T follicular helper cell (primary cell): ENCODE data around the gene SMPD3.

ENCODE experiments used
- DNase-seq: peaks from one replicate; pipeline ENCODE4 v3.0.0-alpha.2; 2020; ENCODE audit warnings: low read depth

SMPD3 gene

DNA sequence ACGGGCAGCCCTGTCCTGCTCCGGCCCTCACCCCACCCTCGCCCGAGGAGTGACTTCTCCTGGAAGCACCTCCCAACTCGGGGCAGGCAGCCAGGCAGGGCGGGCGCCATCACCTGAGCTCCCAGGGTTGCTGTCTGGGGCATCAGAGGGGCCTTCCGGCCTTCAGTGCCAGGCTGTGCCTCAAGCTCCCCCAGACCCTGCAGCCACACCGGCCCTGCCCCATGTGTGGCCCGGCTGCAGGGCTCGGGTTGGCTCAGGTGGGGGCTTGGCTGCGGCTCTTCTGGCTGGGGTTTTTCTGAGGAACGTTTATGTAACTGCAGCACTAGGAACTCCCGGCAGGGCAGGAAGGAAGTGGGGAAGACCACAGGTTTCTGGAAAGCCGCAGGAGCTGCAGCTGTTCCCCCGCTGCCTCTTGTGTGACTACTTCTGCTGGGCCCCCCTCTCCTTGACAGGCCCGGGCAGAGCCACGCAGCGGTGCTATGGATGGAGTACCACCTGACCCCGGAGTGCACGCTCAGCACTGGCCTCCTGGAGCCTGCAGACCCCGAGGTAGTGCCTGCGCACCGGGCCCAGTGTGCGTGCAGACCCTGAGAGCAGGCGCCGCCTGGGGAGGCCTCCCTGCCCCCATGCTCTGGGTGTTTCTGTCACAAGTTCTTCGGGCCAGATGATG is 91.9 kb downstream of the SMPD3 start:
- DNase-seq: peak; percentile 41

DNA sequence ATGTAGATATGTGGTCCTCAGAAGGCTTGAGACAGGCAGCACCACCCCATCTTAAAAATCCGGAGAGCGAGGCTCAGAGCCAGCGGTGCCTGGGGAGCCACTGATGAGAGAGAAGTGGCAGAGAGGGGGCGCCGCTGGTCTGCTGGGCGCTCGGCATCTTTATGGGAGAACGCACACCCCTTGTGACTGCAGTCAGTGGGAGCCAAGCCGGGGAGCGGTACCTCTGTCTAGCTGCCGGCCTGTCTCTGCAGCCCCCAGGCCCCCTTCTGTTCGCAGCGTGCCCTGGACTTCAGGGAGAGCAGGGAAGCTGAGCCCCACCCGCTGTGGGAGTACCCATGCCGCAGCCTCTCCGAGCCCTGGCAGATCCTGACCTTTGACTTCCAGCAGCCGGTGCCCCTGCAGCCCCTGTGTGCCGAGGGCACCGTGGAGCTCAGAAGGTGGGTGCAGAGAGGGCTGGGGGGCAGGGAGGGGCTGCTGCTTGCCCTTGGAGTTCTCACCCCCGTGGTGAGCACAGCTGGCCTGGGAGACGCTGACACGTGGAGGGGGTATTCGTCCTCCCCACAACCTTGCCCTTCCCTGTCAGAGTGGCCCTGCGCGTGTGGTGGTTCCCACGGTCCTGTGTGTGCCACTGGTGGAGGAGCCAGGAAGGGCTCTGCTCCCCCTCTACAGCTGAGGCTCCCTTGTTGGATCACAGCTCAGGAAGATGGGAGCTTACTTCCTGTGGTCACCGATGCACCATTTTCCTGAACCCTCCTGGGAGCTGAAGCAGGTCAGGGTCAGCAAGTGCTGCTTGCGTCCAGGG is 92.7 kb downstream of the SMPD3 start:
- DNase-seq: no peak

DNA sequence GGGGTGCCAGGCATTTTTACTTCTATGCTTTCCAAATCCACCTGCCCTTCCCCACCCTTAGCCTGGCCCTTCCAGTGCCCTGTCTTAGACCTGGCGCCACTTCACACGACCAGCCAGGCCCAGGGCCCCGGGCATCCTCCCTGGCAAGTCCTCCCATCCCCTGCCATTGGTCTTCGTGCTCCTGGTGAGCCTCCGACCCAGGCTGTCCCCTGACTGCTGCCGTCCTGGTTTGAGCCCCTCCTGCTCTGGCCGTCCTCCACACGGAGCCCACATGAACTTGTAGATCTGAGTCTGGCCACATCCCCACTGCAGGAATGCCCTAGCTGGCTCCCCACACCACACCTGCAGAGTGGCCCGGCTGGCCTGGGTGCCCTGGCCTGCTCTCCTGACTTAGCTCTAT is 93.5 kb downstream of the SMPD3 start:
- DNase-seq: no peak

DNA sequence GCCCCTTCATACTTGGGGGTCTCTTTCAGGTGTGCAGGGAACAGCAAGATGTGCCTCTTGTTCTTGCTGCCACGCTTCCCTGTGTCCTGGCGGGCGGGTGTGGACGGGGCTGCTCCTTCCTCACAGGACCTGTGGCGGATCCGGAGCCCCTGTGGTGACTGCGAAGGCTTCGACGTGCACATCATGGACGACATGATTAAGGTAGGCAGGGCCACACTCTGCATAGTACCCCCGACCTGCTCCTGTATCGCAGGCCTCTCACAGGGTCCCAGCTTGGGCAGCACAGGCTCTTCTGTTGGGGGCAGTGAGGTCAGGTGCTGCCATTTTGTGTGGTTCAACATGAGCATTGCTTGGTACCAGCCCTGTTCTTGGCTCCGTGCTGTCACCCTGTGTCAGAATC is 94.9 kb downstream of the SMPD3 start:
- DNase-seq: no peak

DNA sequence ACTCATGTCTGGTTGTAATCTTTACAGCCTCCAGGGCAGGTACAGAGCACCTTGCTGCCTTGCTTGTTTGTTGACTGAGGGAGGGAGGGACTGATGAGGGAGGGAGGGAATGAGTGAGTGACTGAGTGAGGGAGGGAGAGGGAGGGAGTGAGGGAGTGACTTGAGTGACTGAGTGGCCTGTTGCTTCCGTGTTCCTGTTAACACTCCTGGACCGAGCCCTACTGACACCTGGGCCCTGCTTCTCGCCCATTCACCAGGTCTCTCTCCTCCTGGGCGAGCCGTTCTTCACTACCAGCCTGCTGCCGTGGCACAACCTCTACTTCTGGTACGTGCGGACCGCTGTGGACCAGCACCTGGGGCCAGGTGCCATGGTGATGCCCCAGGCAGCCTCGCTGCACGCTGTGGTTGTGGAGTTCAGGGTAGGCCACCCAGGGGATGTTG is 96.3 kb downstream of the SMPD3 start:
- no peak for DNase-seq

DNA sequence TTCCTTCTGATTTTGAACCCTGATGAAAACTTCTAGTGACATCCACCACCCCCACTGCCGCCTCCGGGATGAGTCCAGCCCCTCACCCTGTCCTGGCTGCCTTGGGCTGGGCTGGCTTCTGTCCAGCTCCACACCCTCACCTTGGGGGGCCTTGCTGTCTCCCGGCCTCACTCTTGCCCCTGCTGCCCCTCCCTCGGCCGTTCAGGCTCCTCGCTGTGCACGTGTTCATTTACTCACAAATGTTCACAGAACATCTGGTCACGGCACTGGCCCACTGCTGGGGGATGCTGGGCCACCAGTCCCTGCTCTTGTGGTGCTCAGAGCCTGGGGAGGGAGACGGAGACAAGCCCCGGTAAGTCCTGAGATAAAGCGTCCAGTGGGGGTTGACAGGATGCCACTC is 96.8 kb downstream of the SMPD3 start:
- no peak for DNase-seq

DNA sequence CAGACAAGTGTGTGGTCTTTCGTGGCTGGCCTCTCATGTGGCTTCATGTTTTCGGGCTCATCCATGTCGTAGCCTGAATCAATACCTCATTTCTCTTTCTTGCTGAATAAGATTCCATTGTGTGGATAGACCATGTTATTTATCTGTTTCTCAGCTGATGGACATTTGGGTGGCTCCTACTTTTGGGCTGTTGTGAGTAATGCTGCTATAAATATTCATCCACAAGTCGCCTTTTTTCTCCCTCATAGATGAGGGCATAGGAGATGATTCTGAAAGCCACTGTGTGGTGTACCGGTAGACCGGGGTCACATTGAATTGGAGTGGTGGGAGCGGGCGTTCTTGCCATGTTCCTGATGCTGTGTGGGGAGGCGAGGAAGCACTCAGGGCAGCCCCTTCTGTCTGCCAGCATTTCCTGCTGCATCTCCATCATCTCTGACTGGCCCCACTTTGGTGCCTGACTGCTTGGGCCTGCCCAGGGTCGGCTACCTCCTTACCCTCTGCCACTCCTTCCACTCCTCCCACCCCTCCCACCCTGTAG is 97.4 kb downstream of the SMPD3 start:
- no peak for DNase-seq

DNA sequence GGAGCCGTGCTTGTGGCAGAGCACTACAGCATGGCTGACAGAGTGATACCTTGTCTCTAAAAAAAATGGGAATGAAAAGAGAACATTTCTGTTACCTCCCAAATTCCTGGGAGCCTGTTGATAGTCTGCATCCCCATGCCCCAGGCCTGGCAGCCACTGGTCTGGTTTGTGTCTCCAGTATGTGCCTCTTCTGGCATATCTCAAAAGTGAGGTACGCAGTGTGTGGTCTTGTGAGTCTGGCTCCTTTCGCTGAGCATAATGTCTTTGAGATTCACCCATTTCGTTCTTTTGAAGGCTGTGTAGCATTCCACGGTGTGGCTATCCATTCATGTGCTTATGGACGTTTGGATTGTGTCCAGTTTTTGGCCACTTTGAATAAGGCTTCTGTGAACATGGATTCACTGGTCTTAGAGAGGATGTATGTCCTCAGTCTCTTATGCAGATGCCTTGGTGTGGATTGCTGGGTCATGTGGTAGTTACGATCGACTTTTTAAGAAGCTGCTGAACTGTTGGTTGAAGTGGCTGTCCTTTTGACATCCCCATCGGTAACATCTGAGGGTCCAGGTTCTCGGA is 98.4 kb downstream of the SMPD3 start:
- no peak for DNase-seq

DNA sequence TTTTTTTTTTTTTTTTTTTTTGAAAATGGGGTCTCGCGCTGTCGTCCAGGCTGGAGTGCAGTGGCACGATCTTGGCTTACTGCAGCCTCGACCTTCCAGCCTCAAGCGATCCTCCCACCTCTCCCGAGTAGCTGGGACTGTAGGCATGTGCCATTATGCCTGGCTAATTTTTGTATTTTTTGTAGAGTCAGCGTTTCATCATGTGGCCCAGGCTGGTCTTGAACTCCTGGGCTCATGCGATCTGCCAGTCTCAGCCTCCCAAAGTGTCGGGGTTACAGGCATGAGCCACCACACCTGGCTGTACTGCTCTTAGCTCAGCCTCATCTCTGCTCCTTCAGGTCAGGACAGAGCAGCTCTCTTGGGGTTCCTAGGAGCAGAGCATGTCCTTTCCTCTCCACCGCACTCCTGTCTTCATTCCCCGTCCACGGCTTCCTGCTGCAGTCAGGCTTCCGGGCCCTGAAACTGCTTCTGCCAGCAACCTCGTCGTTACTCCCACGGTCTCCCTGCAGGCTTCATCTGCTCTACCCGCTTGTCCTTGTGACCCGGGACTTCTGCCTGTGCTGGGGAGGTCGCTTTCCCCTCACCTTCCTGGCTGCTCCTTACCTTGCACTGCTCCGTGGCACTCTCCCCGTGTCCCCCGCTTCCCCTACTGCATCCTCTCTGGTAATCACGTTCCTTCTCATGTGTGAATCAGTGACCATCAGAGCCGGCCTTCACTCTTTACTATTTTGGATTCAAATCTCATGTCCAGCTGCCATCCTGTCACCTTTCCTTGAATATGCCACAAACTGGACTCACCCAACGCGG is 99.5 kb downstream of the SMPD3 start:
- DNase-seq: no peak

DNA sequence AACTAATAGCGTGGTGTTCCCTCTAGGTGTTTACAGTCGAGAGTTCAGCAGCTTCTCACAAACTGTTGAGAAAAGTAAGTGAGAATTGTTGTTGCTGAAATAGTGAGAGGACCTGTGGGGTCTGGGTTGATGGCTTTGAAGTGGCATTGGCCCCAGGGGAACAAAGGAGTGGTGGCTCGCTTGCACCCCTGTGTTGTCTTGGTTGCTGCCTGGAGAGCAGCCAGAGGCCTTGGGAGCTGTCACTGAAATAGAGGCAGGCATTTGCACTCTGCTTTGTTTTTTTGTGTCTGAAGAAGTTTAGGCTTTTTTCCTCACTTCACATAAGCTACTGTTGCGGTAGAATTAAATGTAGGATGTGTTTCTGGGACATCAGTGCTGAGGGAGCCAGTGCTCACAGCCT is 100.7 kb downstream of the SMPD3 start:
- no peak for DNase-seq

DNA sequence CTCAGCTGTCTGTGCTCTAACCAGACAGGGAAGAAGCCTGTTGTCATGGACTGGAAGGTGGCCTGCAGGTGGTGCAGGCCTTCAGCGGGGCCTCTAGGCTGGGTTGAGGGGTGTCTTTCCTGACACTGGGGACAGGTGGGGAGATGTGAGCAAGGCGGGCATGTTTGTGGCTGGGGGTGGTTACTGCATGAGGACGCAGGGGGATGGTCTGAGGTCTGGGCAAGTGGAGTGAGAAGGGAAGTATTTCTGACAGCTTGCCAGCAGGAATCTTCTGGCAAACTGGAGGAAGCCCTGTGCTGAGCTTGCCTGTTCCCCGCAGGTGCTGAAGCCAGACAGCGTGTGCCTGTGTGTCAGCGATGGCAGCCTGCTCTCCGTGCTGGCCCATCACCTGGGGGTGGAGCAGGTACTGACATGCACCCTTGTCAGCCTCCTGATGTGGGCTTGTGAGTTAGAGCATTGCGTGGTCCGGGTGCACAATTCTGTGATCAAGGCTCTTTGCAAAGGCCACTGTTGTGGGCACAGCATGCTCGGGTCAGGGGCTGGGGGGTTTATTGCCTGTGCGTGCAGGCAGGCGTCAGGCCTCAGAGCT is 101.3 kb downstream of the SMPD3 start:
- DNase-seq: no peak

DNA sequence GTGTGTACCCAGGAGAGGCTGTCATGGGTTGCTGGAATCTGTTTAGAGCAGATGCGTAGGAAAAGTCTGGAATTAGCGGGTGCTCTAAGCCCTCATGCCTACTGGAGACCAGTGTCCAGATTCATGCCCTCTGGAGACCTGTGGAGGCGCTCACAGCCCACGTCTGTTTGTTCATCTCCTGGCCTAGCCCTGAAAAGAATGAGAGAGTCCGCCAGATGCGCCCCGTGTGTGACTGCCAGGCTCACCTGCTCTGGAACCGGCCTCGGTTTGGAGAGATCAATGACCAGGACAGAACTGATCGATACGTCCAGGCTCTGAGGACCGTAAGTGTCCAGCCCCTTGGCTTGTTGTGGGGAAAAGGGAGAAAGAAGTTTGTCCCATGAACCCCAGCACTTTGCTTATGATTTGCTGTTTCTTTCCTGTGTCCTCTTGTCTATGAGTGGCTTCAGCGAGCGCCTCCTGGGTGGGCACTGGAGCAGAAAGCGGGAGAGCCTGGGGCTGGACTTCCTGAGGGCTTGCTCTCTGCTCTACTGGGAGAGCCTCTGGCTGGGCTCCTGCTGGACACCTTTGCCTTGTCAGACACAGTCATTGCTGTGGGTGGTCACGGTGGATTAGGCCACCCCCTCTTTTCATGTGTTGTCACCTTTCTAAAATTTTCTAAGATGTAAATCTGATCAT is 102.2 kb downstream of the SMPD3 start:
- no peak for DNase-seq

DNA sequence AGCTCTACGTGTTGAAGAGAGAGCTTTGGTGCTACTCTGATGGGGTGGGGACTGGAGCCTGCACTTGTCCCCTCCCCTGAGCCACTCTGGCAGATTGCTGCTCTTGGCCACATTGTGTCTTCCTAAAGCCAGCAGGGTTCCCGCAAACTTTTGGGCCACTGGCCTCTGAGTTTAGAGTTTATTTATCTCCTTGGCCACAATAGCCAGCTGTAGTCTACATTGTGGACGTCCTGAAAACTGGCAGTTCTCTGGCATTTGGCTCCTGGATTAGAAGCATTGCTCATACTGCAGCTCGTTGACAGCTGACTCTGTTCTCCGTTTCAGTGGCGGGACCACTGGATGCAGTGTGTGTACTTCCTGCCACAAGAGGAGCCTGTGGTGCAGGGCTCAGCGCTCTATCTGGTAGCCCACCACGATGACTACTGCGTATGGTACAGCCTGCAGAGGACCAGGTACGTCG is 102.9 kb downstream of the SMPD3 start:
- no peak for DNase-seq

DNA sequence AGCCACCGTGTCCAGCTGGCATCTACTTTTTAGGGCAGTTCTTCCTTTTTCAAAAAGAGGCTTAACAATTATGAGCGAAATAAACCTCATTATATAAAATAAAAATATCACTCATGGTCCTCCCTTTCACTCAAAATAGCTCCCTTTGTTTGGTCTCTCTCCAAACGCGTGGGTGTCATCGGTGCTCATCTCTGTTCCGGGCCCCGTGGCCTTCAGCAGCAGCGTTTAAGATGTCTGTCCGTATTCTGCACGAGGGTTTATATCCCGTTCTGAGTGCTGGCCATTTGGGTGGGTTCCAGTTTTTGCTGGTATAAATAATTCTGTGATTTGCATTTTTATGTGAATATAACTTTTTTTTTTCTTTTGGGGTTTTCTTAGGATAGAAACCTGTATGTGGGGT is 104.1 kb downstream of the SMPD3 start:
- DNase-seq: no peak

DNA sequence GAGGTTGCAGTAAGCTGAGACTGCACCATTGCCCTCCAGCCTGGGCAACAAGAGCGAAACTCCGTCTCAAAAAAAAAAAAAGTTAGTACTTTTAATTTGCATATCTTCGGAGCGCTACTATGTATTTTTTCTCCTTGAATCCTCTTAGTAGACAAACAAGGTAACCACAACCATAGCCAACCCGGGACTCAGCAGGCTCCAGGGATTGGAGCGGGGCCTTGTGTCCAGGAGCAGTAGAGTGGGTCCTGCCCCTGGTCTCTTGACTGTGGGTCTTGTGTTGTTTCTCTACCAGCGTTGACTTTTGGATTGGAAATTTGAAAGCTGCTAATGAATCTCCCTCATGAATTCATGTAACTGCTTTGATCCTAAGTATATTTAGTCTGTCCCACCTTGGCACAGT is 105.2 kb downstream of the SMPD3 start:
- DNase-seq: no peak

DNA sequence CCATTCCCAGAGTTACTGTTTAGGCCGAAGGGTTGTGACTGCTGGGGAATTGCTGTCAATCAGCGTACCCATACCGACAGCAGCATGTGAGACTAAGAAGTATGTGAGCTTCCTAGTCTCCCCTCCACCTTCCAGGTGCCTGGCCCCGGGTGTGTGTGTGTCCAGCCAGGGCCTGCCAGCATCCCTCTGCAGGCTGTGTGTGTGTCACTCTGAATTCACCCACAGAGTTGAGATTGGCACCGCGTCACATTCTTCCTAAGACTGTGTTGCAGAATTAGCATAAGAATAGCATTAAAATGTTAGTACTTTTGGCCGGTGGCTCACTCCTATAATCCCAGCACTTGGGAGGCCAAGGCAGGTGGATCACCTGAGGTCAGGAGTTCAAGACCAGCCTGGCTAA is 105.7 kb downstream of the SMPD3 start:
- DNase-seq: no peak

DNA sequence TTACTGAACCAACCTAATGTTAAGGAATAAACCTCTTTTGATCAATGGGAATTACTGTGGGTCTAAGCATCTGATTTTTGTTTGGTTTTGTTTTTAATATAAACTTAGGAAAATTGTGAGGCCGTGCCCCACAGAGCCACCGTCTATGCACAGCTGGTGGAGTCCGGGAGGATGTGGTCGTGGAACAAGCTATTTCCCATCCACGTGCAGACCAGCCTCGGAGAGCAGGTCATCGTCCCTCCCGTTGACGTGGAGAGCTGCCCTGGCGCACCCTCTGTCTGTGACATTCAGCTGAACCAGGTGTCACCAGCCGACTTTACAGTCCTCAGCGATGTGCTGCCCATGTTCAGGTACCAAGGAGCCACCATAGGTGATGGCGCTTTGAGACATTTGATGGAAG is 109.1 kb downstream of the SMPD3 start:
- no peak for DNase-seq

DNA sequence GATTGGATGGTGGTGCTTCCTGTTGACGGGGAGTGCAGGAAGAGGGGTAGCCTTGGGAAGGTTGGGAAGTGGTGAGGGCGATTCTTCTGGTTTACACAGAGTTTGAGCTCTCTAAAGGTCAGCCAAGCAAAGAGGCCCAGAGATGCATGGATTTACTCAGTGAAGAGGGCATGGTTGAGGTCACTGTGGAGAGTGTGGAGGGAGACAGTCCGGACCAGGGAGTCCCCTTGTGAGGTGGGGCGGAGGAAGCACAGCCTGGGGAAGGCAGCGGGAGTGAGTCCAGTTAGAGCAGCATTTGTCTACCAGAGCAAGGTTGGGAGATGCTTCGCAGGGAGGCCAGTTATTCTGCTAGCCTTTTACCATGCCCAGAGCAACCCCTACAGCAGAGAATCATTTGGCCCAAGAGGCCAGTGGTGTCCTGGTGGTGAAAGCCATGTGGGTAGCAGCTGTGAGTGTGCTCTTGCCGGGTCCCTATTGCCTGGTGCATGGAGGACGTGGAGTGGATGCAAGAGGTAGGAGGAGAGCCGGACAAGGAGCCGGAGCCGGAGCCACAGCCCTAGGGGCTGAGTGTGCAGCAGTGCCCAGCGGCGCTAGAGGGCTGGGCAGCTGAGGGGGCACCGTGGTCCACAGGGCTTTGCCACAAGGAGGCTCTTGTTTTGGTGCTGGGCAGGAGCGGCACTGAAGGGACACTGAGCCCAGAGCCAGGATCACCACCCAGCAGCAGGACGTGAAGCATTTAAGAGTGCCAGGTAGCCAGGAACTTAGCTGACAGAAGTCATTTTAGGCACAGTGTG is 109.8 kb downstream of the SMPD3 start:
- DNase-seq: no peak

DNA sequence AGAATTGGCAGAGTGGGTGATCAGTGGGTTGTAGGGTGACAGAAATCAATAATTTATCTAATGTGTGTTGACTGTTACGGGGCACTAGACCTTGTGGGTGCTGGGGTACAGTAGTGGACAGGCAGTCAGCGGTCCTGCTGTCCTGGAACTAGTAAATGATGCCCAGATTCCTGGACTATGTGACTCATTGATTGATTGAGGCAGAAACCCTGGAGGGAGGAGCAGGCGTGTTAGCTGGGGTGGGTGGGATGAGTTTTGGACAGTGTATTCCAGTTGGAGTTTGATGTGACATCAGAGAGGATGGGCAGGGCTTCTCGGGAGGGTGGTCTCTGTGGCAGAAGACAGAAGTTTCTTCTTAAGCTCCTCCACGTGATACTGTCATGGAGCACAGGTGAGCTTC is 113.1 kb downstream of the SMPD3 start:
- DNase-seq: no peak

DNA sequence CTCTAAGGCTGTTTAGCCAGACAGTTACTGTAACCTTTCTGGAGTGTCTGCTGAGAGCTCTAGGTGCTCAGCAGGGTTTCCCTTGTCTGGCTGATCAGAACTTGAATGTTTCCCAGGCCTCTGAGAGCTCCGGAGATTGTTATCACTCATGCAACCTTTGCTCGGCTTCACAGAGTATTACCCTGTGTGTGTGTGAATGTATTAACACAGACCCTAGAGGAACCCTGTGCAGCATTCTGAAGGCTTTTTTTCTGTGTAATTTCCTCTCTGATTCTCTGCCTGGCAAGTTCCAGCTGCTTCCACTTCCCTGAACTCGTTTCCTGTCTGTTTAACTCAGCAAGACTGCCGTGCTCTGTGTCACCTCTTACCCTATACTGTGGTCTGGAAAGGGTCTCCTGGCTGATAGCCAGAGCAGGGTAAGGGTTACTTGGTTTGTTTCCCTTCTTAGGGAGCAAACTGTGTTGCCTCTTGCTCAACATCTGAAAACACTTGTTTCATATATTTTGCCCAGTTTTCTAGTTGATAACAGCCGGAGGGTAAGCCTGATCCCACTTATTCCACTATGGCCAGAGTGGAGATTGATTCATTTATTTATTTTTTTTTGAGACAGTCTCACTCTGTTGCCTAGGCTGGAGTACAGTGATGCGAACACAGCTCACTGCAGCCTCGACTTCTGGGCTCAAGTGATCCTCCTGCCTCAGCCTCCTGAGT is 115.7 kb downstream of the SMPD3 start:
- no peak for DNase-seq
